HCT116 (cell line): ENCODE measurements around the gene KCNH5. TPM values are rescaled to one million over a fixed set of nuclear protein-coding genes. Genes with fewer than 3 reads are reported as not detected.

ENCODE experiments used
- ATAC-seq: fragments of 200-7000 bp; cut with Tn5 transposase; 2 replicates; pipeline ENCODE4 v1.9.1; 2020; ENCODE audit warnings: mild to moderate bottlenecking, moderate library complexity
- BruUV-seq: library from RNA; stranded (reverse); fragments of 400-500 nt; replicated peaks from 2 replicates; lab custom pipeline; 2021; lab: Mats Ljungman, UMichigan
- CTCF ChIA-PET: fragments of 300-600 bp; sonication (Branson Sonifier 250); formaldehyde crosslinking; loops from one replicate; lab custom pipeline; 2021; ENCODE audit warnings: antibody characterized with exemption; lab: Charles Lee
- POLR2A ChIA-PET: fragments of 300-600, 350-600 bp; sonication (Branson Sonifier 250); formaldehyde crosslinking; loops from one replicate; lab custom pipeline; 2021; ENCODE audit warnings: antibody characterized with exemption; lab: Charles Lee
- RAD21 ChIA-PET, 2 experiments: fragments of 300-600 bp; sonication (Branson Sonifier 250); formaldehyde crosslinking; loops; one replicate each; lab custom pipeline; 2023; ENCODE audit warnings: low total read pairs in 2 of 2; ENCODE audit not compliant: uncharacterized antibody in 2 of 2, unreplicated experiment in 2 of 2, low non-redundant PET in 1 of 2; lab: Charles Lee
- DNase-seq: peaks from one replicate; pipeline ENCODE4 v3.0.0-alpha.2; 2010; ENCODE audit warnings: low read depth, low spot score
- H2AFZ ChIP-seq: fragments of 200-600 bp; shearing (Covaris generic), sonication (generic); 2 replicates; pipeline ENCODE4 v1.6.1; 2017; ENCODE audit warnings: low read depth, mixed run types, mixed read lengths, antibody characterized with exemption, low read length; ENCODE audit not compliant: poor library complexity, severe bottlenecking
- H3K27ac ChIP-seq: 2 replicates; pipeline ENCODE4 v1.5.1; 2012; ENCODE audit warnings: low read depth, low read length
- H3K27me3 ChIP-seq: fragments of 200-600 bp; sonication (generic); 2 replicates; pipeline ENCODE4 v1.6.1; 2016; ENCODE audit warnings: mixed run types, low read length, mixed read lengths; ENCODE audit not compliant: insufficient read depth
- H3K36me3 ChIP-seq, 2 experiments: fragments of 200-500 bp in 1 of 2; fragments of 200-600 bp in 1 of 2; sonication (Bioruptor generic) in 1 of 2; sonication (generic) in 1 of 2; 2 replicates each; pipeline versions ENCODE4 v1.5.1 to v1.6.1; 2014 to 2016; ENCODE audit warnings: low read length in 2 of 2, inconsistent platforms in 1 of 2, mixed read lengths in 1 of 2, mixed run types in 1 of 2; ENCODE audit not compliant: insufficient read depth in 2 of 2, control insufficient read depth in 1 of 2
- H3K4me1 ChIP-seq, 2 experiments: fragments of 200-600 bp in 1 of 2; sonication (generic) in 1 of 2; 2 replicates each; pipeline versions ENCODE4 v1.5.1 to v1.6.1; 2012 to 2017; ENCODE audit warnings: low read length in 2 of 2, inconsistent platforms in 1 of 2, mild to moderate bottlenecking in 1 of 2, mixed read lengths in 1 of 2, mixed run types in 1 of 2, moderate library complexity in 1 of 2; ENCODE audit not compliant: insufficient read depth in 2 of 2, control insufficient read depth in 1 of 2
- H3K4me2 ChIP-seq: fragments of 200-600 bp; sonication (generic); 2 replicates; pipeline ENCODE4 v1.6.1; 2017; ENCODE audit warnings: mixed run types, low read length, mixed read lengths
- H3K4me3 ChIP-seq, 2 experiments: fragments of 200-600 bp in 1 of 2; sonication (generic) in 1 of 2; replicated peaks in 1 of 2; 2 replicates each; pipeline ENCODE4 v1.5.1; 2011 to 2016; ENCODE audit warnings: low read length in 2 of 2, control low read depth in 1 of 2, low read depth in 1 of 2, mild to moderate bottlenecking in 1 of 2, mixed read lengths in 1 of 2, mixed run types in 1 of 2
- H3K79me2 ChIP-seq: fragments of 200-600 bp; sonication (generic); 2 replicates; pipeline ENCODE4 v1.6.1; 2017; ENCODE audit warnings: mild to moderate bottlenecking, mixed run types, low read length, moderate library complexity, mixed read lengths; ENCODE audit not compliant: insufficient read depth
- H3K9ac ChIP-seq: fragments of 200-600 bp; sonication (generic); 2 replicates; pipeline ENCODE4 v1.6.1; 2016; ENCODE audit warnings: low read length, mixed read lengths
- H3K9me2 ChIP-seq: fragments of 200-600 bp; sonication (generic), shearing (Covaris generic); 2 replicates; pipeline ENCODE4 v1.6.1; 2017; ENCODE audit warnings: mixed run types, mild to moderate bottlenecking, moderate library complexity; ENCODE audit not compliant: insufficient read depth
- H3K9me3 ChIP-seq, 2 experiments: fragments of 200-500 bp in 1 of 2; fragments of 200-600 bp in 1 of 2; sonication (Bioruptor generic) in 1 of 2; sonication (generic) in 1 of 2; 2 replicates each; pipeline ENCODE4 v1.6.1; 2014 to 2017; ENCODE audit warnings: low read length in 2 of 2, mixed read lengths in 2 of 2, inconsistent platforms in 1 of 2, low read depth in 1 of 2, mild to moderate bottlenecking in 1 of 2, mixed run types in 1 of 2, moderate library complexity in 1 of 2; ENCODE audit not compliant: control insufficient read depth in 1 of 2, insufficient read depth in 1 of 2
- H4K20me1 ChIP-seq: fragments of 200-600 bp; sonication (generic), shearing (Covaris generic); 2 replicates; pipeline ENCODE4 v1.6.1; 2017; ENCODE audit warnings: mixed run types, mild to moderate bottlenecking, moderate library complexity; ENCODE audit not compliant: insufficient read depth
- CEBPB ChIP-seq: IDR thresholded peaks from 2 replicates; pipeline ENCODE4 v1.6.1; 2012; ENCODE audit warnings: low read depth
- ELF1 ChIP-seq: IDR thresholded peaks from 2 replicates; pipeline ENCODE4 v1.6.1; 2012; ENCODE audit warnings: low read depth, borderline replicate concordance
- EZH2 ChIP-seq: fragments of 200-600 bp; sonication (generic); IDR thresholded peaks from 2 replicates; pipeline ENCODE4 v1.6.1; 2017; ENCODE audit warnings: antibody characterized with exemption, mixed run types
- EZH2phosphoT487 ChIP-seq: fragments of 200-600 bp; IDR thresholded peaks from 2 replicates; pipeline ENCODE4 v1.6.1; 2018; ENCODE audit warnings: antibody characterized with exemption, borderline replicate concordance
- POLR2A ChIP-seq: IDR thresholded peaks from 2 replicates; pipeline ENCODE4 v1.7.0; 2011; ENCODE audit warnings: borderline replicate concordance; ENCODE audit not compliant: insufficient read depth, insufficient read length; ENCODE audit errors: extremely low read depth
- POLR2AphosphoS5 ChIP-seq: IDR thresholded peaks from 2 replicates; pipeline ENCODE4 v1.6.1; 2011; ENCODE audit warnings: mild to moderate bottlenecking, low read depth, low read length, moderate library complexity
- RAD21 ChIP-seq: IDR thresholded peaks from 2 replicates; pipeline ENCODE4 v1.6.1; 2012; ENCODE audit warnings: low read depth, mild to moderate bottlenecking
- SP1 ChIP-seq: IDR thresholded peaks from 2 replicates; pipeline ENCODE4 v1.6.1; 2012; ENCODE audit warnings: low read depth
- TCF7L2 ChIP-seq: IDR thresholded peaks from 2 replicates; pipeline ENCODE4 v1.7.0; 2011; ENCODE audit warnings: borderline replicate concordance, inconsistent platforms; ENCODE audit not compliant: insufficient read depth, insufficient read length; ENCODE audit errors: extremely low read depth
- YY1 ChIP-seq: IDR thresholded peaks from 2 replicates; pipeline ENCODE4 v1.6.1; 2011; ENCODE audit warnings: low read length, low read depth, moderate library complexity, mild to moderate bottlenecking; ENCODE audit not compliant: insufficient replicate concordance; ENCODE audit errors: extremely low read depth
- ZFX ChIP-seq: fragments of 450-650 bp; IDR thresholded peaks from 2 replicates; pipeline ENCODE4 v1.6.1; 2017
- intact Hi-C: fragments of 100-400 bp; cut with micrococcal nuclease; formaldehyde crosslinking; loops from 2 replicates; pipeline ENCODE4 v1.10.0; 2022
- total RNA-seq: library from RNA; stranded (reverse); gene quantifications from one replicate; pipeline ENCODE4 v1.2.1, GENCODE V29; 2021; ENCODE audit not compliant: unreplicated experiment
- TF ChIP-seq, protein P1 (sequence below): IDR thresholded peaks from 2 replicates; pipeline ENCODE4 v1.6.1; 2012
- TF ChIP-seq, protein P2 (sequence below), 3 experiments: fragments of 200-600 bp in 1 of 3; sonication (generic) in 1 of 3; IDR thresholded peaks in 2 of 3; conservative IDR thresholded peaks in 1 of 3; 2 replicates each; pipeline ENCODE4 v1.5.1; 2012 to 2017; ENCODE audit warnings: low read depth in 2 of 3, low read length in 2 of 3, antibody characterized with exemption in 1 of 3, borderline replicate concordance in 1 of 3, control low read depth in 1 of 3, mild to moderate bottlenecking in 1 of 3, mixed read lengths in 1 of 3, mixed run types in 1 of 3, moderate library complexity in 1 of 3; ENCODE audit not compliant: insufficient read depth in 1 of 3
- TF ChIP-seq, protein P3 (sequence below): IDR thresholded peaks from 2 replicates; pipeline ENCODE4 v1.6.1; 2012
- TF ChIP-seq, protein P4 (sequence below): IDR thresholded peaks from 2 replicates; pipeline ENCODE4 v1.6.1; 2012; ENCODE audit warnings: low read depth

KCNH5 gene
- total RNA-seq, 1 experiment from 2014 or later: not detected

DNA sequence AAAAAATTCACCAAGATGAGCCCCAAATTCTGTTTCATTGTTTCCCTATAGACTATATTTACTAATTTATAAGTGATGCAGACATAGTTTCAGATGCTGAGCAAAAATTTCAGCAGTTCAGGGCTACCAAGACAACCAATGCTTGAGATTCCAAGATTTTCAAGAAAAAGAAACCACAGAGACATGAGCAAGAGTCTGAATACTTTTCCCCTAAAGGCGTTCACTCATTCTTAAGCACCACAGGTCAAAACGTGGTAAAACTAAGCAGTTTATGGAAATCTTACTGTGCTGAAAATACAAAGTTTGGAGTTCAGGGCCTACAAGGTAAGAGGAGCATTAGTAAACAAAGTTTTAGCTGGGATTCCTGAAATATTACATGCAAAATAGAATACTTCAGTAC is 221.2 kb downstream of the KCNH5 start:
- no peak overlapping the region for H3K4me2 ChIP-seq
- H4K20me1 ChIP-seq: no peaks in the 10 kb centered on the region
- no peaks in the 10 kb centered on the region for H3K36me3 ChIP-seq
- H3K4me3 ChIP-seq: no peak overlapping the region
- no TSS peak for BruUV-seq
- ATAC-seq (no peak), DNase-seq (no peak)
- no peaks in the 10 kb centered on the region for H3K4me1 ChIP-seq
- no peaks in the 10 kb centered on the region for H3K79me2 ChIP-seq
- ChIA-PET POLR2A (no interaction called here), RAD21 (no interaction called here), CTCF (no interaction called here)
- H3K9me3 ChIP-seq: peaks cover 5 to 18% of the 10 kb centered on the region in 2 experiments; a peak in 2 of 4 replicates
- no peaks in the 10 kb centered on the region for H3K9me2 ChIP-seq
- H3K27me3 ChIP-seq: no peaks in the 10 kb centered on the region
- no peak overlapping the region for H2AFZ ChIP-seq
- no peak overlapping the region for H3K27ac ChIP-seq
- intact Hi-C loops: no loop called here
- no peak overlapping the region for H3K9ac ChIP-seq
- TF ChIP-seq, protein P1, sequence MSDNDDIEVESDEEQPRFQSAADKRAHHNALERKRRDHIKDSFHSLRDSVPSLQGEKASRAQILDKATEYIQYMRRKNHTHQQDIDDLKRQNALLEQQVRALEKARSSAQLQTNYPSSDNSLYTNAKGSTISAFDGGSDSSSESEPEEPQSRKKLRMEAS: no peak

DNA sequence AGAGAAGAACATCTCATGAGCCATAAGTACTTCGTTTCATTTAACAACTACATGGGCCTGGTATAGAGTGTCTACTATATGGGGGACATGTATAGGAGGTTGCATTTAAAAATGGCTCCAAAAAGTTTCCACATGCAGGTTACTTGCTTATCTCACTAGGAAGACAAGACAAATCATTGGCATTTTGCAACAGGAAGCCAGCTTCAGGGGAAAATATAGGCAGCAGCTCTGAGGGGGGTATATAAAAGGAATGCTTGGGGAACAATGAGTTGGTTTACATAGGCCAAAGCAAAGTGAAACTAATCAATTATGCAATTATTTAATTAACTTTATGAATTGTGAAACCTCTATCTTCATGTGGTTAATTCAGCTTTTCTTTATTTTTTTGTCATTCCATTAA is 225.3 kb downstream of the KCNH5 start:
- POLR2A ChIA-PET: no interaction called here
- no peaks in the 10 kb centered on the region for H3K4me1 ChIP-seq
- no peak overlapping the region for H3K27ac ChIP-seq
- no TSS peak for BruUV-seq
- H2AFZ ChIP-seq: no peak overlapping the region
- no peak for DNase-seq
- peaks cover 5 to 18% of the 10 kb centered on the region in 2 experiments; a peak in 2 of 4 replicates for H3K9me3 ChIP-seq
- H3K9ac ChIP-seq: no peak overlapping the region
- intact Hi-C loops: no loop called here
- H4K20me1 ChIP-seq: no peaks in the 10 kb centered on the region
- no peaks in the 10 kb centered on the region for H3K79me2 ChIP-seq
- H3K4me3 ChIP-seq: no peak overlapping the region
- CTCF ChIA-PET: no interaction called here
- H3K4me2 ChIP-seq: no peak overlapping the region
- H3K27me3 ChIP-seq: no peaks in the 10 kb centered on the region
- H3K9me2 ChIP-seq: no peaks in the 10 kb centered on the region
- RAD21 ChIA-PET: no interaction called here
- H3K36me3 ChIP-seq: no peaks in the 10 kb centered on the region
- ATAC-seq: no peak
- TF ChIP-seq, protein P2, sequence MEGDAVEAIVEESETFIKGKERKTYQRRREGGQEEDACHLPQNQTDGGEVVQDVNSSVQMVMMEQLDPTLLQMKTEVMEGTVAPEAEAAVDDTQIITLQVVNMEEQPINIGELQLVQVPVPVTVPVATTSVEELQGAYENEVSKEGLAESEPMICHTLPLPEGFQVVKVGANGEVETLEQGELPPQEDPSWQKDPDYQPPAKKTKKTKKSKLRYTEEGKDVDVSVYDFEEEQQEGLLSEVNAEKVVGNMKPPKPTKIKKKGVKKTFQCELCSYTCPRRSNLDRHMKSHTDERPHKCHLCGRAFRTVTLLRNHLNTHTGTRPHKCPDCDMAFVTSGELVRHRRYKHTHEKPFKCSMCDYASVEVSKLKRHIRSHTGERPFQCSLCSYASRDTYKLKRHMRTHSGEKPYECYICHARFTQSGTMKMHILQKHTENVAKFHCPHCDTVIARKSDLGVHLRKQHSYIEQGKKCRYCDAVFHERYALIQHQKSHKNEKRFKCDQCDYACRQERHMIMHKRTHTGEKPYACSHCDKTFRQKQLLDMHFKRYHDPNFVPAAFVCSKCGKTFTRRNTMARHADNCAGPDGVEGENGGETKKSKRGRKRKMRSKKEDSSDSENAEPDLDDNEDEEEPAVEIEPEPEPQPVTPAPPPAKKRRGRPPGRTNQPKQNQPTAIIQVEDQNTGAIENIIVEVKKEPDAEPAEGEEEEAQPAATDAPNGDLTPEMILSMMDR (IDR thresholded peaks at IDR 0.05 in 2 of 3, conservative IDR thresholded peaks at IDR 0.05 in 1 of 3; ENCODE audit: borderline replicate concordance in 1 of 3, insufficient read depth in 1 of 3, low read depth in 2 of 3, low read length in 2 of 3): no peak
- TF ChIP-seq TCF7L2: no peak
- TF ChIP-seq, protein P1: no peak
- no peak for TF ChIP-seq POLR2AphosphoS5
- no peak for TF ChIP-seq ELF1
- TF ChIP-seq CEBPB: no peak
- no peak for TF ChIP-seq ZFX
- no peak for TF ChIP-seq RAD21
- TF ChIP-seq, protein P3, sequence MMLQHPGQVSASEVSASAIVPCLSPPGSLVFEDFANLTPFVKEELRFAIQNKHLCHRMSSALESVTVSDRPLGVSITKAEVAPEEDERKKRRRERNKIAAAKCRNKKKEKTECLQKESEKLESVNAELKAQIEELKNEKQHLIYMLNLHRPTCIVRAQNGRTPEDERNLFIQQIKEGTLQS: no peak
- TF ChIP-seq, protein P4, sequence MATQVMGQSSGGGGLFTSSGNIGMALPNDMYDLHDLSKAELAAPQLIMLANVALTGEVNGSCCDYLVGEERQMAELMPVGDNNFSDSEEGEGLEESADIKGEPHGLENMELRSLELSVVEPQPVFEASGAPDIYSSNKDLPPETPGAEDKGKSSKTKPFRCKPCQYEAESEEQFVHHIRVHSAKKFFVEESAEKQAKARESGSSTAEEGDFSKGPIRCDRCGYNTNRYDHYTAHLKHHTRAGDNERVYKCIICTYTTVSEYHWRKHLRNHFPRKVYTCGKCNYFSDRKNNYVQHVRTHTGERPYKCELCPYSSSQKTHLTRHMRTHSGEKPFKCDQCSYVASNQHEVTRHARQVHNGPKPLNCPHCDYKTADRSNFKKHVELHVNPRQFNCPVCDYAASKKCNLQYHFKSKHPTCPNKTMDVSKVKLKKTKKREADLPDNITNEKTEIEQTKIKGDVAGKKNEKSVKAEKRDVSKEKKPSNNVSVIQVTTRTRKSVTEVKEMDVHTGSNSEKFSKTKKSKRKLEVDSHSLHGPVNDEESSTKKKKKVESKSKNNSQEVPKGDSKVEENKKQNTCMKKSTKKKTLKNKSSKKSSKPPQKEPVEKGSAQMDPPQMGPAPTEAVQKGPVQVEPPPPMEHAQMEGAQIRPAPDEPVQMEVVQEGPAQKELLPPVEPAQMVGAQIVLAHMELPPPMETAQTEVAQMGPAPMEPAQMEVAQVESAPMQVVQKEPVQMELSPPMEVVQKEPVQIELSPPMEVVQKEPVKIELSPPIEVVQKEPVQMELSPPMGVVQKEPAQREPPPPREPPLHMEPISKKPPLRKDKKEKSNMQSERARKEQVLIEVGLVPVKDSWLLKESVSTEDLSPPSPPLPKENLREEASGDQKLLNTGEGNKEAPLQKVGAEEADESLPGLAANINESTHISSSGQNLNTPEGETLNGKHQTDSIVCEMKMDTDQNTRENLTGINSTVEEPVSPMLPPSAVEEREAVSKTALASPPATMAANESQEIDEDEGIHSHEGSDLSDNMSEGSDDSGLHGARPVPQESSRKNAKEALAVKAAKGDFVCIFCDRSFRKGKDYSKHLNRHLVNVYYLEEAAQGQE: no peak
- TF ChIP-seq YY1: no peak
- no peak for TF ChIP-seq EZH2
- no peak for TF ChIP-seq POLR2A
- TF ChIP-seq EZH2phosphoT487: no peak
- TF ChIP-seq SP1: no peak
